Renal pelvis (tissue), 4 donors: ENCODE data around the gene HNRNPH2. TPM values are rescaled to one million over a fixed set of nuclear protein-coding genes. Genes with fewer than 3 reads are reported as not detected.

ENCODE experiments used
- DNase-seq: peaks from one replicate; pipeline ENCODE4 v3.0.0-alpha.2; 2013
- polyA plus RNA-seq, 3 donors: library from polyadenylated mRNA; unstranded; fragments of 120-200 nt; gene quantifications; one replicate each; pipeline ENCODE4 v1.2.1, GENCODE V29; 2013; ENCODE audit not compliant: insufficient read length in 3 of 3

Gene HNRNPH2
- polyA plus RNA-seq, 3 donors: 109 to 138 (median 137) TPM

DNA sequence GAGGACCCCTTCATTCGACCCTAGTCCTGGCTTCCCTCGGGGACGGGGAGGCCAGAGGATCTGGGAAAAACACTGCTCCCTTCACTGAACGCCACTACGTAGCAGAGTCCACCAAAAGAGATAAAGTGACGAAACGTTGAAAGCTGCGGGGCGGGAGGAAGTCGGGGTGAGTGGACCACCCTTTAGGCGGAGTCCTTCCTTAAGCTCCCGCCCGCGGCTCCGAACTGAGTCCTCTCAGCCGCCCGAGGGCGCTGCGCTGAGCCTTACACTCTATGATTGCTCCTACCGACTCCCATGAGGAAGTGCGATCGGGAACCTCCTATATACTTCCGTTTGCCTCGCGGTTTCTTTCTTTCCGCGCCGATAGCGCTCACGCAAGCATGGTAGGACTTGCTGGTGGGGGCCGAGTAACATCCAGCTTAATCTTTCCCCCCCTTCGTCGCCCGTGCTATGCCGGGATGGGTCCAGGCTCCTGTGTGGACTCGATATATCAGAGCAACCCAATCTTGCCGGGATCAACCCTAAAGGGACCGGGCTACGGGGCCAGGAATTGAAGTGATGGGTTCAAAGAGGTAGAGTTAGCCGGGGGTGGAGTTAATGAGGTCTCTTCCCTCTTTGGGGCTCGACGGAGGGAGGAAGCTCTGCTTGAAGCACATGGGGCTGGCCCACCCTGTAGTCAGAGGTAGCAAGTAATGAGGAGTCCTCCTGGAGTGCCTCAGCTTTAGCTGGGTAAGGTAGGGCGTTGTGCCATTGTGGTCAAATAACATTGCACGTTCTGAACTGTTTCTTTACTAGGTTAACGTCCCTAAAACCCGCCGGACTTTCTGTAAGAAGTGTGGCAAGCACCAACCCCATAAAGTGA is 17.1 kb upstream of the HNRNPH2 start, which contains the start of gene RPL36A:
Gene RPL36A (plus strand): TSS at position 348 of the 862 bp plus-strand sequence. CDS start 33 bp downstream, at position 381.
- DNase-seq: peak; percentile 88

DNA sequence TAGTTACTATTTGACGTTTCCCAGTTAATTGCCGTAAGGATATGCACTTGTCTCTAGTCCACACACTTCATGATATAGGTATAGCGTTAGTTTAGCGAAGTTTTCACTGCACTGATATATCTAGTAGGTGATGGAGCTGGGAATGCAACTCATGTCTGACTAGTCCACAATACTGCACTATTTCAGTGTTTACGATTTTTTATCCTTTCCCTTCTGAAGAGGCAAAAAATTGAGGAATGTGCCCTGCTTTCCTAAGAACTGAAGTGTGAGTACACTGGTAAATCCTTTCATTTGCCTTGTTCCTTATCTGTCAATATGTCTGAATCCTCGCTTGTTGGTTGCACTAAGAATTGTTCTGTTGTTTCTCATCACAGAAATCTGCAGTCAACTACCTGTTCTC is 16.2 kb upstream of the HNRNPH2 start:
- no peak for DNase-seq

DNA sequence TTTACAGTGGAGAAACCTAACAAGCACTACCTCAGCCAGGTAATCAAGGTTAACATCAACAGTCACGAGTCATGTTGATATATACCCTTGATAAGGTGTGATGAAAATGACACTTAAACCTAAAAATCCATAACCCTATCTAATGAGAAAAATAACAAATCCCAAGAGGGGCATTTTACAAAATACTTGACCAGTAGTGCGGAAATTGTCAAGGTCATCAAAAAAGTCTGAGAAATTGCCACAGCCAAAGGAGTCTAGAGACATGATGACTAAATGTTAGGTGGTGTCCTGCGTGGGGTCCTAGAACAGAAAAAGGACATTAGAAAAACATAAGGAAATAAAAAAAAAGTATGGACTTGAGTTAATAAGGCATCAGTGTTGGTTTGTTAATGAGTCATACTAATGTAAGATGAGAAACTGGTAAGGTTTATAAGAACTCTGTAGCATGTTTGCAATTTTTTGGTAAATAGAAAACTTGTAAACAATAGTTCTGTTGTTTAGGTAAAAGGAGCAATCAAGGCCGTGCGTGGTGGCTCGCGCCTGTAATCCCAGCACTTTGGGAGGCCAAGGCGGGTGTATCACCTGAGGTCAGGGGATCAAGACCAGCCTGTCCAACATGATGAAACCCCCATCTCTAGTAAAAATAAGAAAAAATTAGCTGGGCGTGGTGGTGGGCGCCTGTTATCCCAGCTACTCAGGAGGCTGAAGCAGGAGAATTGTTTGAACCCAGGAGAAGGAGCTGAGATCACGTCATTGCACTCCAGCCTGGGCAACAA is 14.3 kb upstream of the HNRNPH2 start:
- DNase-seq: no peak

DNA sequence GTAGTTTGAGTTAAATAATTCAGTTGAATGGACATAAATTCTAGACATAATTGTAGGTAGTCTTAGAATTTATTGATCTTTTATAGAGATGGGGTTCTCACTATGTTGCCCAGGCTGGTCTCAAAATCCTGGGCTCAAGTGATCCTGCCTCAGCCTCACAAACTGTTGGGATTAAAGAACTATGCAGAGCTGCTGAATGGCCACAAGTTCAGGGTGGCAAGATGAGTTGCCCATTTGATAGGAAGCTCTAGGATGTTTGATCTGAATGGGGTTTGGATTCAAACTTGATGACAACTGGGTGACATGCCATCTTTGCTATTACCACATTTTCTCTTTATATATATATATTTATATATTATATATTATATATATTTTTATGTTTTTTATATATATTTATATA is 13.7 kb upstream of the HNRNPH2 start:
- no peak for DNase-seq

GRCh38 chrX:101395789-101396188 is 12.2 kb upstream of the HNRNPH2 start:
- no peak for DNase-seq

GRCh38 chrX:101397779-101398178 is 10.2 kb upstream of the HNRNPH2 start:
- no peak for DNase-seq

DNA sequence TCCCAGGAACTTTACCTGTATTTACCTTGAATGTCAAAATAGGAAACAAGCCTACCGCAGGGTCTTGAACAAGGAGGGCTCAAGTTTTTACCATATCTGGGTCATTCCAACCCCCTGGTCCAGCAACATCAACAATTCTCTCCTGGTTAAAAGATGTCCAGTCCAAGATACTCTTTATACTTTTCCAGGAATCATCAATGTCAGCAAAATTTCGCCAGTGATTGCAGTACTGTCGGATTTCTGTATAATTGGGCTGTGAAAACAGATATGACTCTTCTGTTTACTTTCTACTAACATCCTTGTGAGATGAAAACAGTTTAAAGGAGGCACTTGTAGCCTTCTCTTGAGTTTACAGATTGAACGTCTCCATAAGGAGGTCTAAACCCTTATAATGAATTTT is 9.3 kb upstream of the HNRNPH2 start:
- no peak for DNase-seq

GRCh38 chrX:101399825-101400224 is 8.2 kb upstream of the HNRNPH2 start:
- no peak for DNase-seq

DNA sequence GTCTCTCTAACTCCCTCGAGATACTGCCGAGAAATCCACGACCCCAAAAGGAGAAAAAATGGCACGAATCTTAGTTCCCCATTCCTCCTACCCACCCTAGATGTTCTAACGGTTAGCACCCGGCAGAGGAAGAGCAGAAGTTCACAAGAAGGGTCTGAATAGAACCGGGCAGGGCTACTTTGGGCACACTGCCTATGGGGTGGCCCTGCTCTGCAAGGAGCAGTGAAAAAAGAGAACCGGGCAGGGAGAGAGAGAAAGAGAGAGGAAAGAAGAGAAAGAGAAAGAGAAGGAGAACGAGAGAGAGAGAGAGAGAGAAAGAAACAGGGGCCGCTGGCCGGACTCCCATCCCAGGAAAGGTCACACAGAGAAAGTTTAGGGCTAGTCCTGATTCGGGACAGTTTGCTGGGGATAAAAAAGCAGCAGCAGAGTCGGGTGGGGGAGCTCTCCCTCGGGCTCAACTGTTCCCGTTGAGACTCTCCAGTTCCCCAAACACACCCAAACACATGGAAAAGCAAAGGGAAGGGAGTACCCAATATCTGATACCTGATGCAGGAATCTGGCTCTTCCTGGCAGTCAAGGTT is 765 bp upstream of the HNRNPH2 start:
- no peak for DNase-seq

- no peak for DNase-seq
These were observed 465 bp downstream of the HNRNPH2 start for GRCh38 chrX:101408532-101408841.

- DNase-seq: no peak
These were observed 1.0 kb downstream of the HNRNPH2 start for GRCh38 chrX:101409043-101409442.

DNA sequence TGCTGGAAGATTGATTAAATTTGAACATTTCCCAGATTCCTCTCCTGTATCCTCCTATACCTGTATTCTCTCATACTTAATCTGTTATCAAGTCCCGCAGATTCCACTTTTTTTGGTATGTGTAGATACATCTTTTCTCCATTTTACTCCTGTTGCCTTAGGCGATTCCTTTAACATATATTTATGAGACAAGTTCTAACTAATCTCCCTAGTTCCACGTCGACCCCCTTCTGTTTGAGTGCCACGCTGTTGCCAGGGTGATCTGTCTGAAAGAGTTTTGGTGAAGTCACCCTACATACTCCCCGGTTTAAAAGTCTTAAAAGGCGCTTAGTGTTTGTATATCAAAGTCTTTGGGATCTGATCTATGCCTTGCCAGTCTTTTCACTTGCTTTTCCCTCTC is 2.4 kb downstream of the HNRNPH2 start:
- no peak for DNase-seq

GRCh38 chrX:101411984-101412383 is 4.0 kb downstream of the HNRNPH2 start:
- DNase-seq: no peak

DNA sequence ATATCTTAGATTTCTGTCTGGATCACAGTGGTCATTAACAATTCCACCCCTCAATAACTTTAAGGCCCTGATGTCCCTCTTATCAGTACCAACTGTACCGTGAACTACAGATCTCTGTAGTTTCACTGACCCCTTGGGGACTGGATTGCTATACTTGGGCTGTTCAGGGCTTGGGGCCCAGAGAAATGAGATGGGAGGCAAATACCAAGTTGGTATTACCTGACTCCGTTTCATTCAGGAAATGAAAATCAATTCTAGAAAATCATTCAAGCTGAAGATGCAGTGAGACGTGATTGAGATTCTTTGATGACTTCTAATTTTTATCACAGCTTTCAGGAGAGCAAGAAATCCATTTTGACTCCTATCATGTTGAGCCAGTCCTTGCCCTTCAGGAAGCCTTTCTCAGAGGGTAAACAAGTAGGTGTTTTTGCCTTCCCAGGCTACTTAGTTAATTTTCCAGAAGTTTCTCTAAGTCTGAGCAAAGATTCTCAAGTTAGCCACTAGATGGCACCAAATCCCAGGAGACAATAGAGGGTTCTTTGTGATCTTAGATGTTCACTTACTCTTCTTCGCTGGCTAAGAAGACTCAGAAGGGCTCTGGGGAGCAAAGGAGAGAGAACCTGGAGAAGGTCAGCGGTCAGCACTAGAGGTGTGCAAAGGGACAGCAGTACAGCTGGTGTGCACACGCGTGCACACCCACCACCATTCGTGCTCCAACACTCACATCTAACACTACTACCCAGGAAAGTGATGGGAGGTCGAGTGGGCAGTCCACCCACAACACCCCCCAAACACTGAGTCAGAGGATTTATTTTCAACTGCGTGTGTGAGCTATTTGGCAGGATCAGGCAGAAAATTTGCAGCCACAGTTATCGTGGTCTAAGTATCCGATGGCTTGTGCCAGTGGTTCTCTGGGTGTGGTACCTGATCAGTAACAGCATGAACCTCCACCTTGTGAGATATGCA is 7.4 kb downstream of the HNRNPH2 start:
- peak; percentile 65 for DNase-seq

GRCh38 chrX:101416691-101417090 is 8.7 kb downstream of the HNRNPH2 start:
- no peak for DNase-seq

DNA sequence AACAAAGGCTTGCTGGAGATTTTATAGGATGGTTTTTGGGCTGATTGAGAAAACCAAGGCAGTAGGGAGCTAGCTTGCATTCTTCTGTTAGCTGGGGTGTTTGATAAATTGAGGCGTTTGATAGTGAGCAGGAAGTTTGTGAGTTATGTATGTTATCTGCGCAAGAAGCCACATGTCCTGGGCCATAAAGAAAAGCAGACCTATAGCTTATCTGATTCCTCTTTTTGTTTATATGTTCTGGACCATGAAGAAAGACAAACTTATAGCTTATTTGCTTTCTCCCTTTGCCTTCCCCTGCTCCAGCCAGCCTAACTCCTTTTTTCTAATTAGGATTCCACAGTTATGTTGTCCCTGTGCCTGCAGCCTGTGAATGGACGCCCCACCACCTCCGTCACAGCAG is 9.2 kb downstream of the HNRNPH2 start:
- DNase-seq: no peak

DNA sequence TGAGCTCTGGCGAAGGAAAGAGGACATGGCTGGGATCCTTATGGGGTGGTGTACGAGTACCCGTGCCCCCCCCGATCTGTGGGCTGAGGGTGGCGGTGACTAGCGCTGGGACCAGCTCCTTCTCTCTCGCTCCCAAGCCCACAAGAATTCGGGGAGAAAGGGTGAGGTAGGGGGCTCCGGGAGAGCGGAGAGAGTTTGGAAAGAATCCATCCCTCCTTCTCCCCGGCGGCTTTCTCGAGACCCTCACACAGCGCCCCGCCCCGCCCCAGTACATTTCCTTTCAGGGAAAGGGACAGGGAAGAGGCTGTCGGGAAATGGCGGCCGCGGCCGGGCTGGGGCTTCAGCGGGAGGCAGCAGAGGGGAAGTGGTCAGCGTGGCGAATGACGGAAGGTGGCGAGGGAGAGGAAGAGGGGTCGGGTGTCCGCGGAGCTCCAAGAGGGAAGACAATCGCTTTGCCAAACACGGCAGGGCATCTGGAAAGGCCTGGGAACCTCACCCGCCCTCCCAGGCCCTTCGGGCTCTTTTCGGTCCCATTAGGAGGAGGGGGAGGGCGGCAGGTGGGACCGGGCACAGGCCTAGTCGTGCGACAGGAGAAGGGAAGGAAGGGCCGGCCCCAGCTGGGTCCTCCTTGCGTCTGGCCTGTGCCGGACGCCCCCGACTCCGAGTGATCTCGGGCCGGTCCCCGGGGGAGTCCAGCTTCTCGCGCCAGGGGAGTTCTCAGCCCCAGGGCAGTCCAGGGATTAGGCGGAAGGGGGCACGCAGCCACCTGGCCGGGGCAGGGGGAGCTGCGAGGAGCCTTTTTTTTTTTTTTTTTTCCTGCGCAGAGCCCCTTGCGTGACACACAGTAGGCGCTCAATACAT is 10.2 kb downstream of the HNRNPH2 start:
- DNase-seq: no peak

DNA sequence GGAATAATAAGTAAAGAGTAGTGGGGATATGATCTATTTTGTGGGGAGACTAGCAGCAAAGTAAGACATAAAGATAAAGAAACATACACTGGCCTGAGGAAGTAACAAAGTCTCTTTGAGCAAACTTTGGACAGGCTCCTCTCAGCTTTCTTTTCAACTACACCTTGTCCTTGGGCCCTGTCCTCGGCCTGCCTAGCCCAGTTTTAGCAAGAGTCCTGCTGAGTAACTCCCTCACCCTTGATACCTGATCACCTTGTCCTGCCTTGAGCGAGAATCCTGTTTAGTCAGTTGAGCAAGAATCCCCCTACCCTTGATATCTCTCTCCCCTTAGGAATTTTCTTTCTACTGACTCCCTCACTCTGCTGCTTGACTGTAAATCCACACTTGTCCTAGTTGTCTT is 11.5 kb downstream of the HNRNPH2 start:
- DNase-seq: no peak

DNA sequence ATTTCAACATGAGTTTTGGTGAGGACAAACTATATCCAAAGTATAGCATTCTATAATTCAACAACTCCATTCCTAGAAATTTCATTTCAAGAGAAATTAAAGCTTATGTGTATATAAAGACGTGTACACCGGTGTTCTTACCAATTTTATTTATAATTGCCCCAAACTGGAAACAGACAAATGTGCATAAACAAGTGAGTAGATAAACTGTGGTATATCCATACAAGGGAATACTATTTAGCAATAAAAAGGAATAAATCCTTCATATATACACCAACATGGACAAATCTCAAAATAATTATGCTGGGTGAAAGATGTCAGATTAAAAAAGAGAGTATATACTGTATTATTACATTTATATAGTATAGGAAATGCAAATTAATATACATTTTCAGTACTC is 19.9 kb downstream of the HNRNPH2 start:
- DNase-seq: no peak

DNA sequence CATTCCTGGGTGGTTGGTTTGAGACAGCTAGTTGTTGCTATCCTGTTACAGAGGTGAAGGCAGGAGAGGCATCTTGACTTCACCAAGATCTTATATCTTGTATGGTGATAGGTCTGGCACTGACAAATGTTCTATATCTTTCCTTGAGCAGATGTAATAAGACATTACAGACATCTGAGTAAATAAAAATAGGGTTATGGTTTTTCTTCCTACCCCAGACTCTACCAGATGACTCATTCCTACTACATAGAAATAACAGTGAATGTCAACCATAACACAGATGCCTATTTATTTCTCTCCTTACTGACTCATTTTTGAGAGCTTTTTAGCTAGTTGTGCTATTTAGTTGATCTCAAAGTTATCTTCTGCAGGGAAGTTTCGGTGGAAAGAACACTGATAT is 21.9 kb downstream of the HNRNPH2 start:
- no peak for DNase-seq
